CD4-positive, alpha-beta T cell treated with Interleukin-6 for 4 hours (primary cell): ENCODE measurements around the gene KRTAP5-7.
"Not testable (repeated sequence)": the region's sequence is repeated elsewhere in the genome, so short reads cannot be mapped to it uniquely, and the experiment has no call there.

Source experiments
- DNase-seq: peaks from one replicate; pipeline ENCODE4 v3.0.0-alpha.2; 2020; ENCODE audit warnings: mixed read lengths

KRTAP5-7 gene, protein sequence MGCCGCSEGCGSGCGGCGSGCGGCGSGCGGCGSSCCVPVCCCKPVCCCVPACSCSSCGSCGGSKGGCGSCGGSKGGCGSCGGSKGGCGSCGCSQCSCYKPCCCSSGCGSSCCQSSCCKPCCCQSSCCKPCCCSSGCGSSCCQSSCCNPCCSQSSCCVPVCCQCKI

DNA sequence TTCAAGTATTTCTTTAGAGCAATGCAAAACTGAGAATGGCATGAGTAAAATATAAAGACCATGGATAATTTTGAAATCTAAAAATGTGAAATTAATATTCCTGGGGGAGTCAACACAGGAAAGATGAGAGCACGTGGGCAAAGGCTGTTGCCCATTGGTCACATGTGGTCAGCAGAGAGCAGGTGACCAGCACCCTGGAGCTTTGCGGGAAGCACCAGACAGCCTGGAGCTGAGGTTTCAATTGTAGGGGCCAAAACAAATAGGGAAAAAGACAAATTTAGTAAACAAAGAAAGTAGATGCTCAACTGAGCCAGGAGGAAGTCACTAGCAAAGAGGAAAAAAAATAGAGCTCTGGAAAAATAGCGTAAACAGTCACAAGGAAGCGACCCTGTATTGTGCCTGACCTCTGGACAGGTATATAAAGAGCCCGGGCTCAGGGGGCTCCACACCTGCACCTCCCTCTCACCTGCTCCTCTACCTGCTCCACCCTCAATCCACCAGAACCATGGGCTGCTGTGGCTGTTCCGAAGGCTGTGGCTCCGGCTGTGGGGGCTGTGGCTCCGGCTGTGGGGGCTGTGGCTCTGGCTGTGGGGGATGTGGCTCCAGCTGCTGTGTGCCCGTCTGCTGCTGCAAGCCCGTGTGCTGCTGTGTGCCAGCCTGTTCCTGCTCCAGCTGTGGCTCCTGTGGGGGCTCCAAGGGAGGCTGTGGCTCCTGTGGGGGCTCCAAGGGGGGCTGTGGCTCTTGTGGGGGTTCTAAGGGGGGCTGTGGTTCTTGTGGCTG lies at the start of gene KRTAP5-7:
KRTAP5-7 (plus strand) TSS at position 472 of the 780 bp plus-strand sequence; CDS start at position 506, 34 bp downstream.
- DNase-seq, result not testable (repeated sequence)

DNA sequence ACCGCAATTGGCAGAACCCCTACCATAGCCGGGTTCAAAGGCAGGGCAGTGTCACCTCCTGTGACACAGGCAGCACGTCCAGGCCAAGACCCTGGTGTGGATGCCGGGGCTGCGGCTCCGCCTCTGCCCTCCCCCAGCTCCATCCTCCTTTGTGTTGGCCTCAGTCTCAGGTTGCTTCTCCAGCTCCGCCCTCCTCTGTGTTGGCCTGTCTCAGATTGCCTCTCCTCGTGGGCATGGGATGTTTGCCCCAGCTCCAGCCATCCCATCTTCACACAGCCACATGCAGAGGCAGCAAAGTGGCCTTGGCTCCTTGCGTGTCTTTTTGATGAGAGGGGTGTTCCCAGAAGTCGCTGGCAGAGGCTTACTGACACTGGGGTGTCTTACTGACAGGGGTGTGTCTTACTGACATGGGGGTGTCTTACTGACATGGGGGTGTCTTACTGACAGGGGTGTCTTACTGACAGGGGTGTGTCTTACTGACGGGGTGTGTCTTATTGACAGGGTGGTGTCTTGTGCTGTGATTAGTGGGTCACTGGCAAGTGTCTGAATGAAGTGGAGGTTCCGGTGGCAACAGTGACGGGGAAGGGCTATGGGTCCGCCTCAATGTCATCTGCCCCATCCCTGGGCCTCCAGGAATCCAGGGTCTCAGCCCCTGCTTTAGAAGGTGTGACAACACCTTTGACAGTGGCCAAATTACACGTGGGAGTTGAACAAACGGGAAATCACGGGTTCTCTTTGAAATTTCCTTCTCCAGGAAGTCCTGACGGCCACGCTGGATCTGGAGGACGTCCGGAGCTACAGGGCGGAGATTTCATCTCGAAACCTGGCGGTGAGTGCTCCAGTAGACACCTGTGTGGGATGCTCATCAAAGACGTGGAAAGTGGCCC lies 49.2 kb upstream of the KRTAP5-7 start:
- no peak for DNase-seq

DNA sequence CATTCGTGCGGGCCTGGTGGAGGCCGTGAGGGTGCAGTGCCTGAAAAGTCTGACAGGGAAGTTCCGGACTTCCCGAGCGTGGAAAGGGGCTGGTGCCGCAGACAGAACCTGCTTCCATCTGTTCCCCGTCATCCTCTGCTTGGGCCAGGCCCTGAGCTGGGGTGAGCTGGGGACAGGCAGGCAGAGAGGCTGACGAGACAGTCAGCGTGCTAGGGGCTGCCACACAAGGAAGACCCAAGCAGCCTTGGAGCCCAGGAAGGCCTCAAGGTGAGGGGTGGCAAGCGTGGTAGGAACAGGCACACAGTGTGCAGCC lies 48.6 kb upstream of the KRTAP5-7 start:
- DNase-seq, result no peak

DNA sequence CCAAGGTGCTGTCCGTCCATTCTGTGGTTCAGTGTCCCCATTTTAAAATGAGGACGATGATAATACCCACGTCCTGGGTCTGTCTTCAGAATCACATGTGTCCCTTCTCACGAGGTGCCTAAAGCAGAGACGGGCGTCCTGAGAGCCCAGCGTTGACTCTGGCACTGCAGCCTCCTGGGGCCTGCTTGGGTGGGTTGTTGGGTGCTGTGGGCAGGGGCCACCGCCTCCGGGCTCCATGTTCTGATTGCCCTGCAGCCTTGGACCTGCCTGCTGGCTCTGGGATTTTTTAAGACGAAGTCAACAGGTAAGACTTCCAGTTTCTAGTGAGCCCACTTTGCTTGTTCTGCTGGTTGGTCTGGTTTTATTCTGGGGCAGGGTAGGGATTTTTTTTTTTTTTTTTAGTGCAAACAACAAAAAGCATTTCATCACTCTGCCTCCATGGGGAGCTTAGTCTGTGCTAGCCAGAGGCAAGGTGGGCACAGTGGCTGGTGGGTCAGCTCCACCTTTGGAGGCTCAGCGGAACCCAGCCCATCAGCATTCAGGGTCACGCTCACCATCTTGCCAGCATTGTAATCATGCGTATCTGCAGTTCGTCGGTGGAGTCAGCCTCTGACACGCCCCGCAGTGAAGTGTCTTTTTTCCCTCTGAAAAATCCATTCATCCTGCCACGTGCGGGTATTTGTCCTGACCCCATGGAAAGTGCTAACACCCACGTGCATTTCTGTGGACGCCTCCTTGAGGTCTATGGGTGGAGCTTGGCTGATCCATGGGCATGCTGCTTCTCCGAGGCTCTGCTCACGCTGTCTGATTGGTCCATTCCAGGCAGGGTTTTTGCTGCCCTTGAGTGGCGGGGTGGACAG lies 45.7 kb upstream of the KRTAP5-7 start:
- DNase-seq, result no peak

DNA sequence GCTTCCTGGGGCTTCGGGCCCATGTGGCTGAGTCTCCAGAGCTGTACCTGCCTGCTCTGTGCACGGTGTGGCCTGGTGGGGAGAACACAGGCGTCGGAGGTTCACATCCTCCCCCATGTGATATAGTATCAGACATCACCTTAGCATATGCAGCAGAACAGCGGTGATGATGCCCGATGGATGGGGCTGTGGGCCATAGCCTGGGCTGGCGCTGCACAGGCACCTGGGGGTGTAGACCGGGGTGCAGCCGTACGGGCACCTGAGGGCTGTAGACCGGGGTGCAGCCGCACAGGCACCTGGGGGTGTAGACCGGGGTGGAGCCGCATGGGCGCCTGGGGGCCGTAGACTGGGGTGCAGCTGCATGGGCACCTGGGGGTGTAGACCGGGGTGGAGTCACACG lies 44.9 kb upstream of the KRTAP5-7 start:
- no peak for DNase-seq

DNA sequence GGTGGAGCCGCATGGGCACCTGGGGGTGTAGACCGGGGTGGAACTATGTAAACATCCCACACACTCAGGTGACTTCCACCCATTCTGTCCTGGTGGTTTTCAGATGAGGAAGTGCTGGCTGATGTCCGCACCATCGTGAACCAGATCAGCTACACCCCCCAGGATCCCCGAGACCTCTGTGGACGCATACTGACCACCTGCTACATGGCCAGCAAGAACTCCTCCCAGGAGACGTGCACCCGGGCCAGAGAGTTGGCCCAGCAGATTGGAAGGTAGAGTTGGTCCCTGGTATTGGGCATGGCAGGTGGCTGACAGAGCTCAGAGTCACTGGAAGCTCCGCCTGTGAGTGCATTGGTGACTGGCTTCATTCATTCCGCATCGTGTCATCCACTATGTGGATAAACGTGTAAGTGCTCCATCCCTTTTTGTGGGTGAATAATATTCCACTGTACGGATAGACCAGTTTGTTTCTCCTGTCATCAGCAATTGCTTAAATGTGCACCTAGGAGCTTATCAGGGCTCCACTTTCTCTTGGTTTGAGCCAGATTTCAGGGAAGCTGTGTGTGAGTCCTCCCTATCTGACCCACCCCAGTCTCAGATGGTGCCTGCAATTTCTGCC lies 44.2 kb upstream of the KRTAP5-7 start:
- DNase-seq, result no peak

DNA sequence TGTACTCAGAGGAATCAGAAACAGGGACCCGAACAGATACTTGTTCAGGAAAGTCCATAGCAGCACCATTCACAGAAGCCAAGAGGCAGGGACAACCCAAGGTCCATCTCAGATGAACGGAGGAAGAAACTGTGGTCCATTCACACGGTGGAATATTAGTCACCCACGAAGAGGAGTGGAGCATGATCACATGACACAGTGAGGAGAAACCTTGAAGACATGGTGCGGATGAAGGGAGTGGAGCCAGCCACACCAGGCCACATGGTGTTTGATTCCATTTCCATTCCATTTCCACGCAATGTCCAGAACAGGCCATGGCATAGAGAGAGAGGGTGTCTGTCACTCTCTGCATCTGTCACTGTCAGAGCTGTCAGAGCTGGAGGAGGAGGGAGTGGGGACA lies 43.4 kb upstream of the KRTAP5-7 start:
- no peak for DNase-seq

DNA sequence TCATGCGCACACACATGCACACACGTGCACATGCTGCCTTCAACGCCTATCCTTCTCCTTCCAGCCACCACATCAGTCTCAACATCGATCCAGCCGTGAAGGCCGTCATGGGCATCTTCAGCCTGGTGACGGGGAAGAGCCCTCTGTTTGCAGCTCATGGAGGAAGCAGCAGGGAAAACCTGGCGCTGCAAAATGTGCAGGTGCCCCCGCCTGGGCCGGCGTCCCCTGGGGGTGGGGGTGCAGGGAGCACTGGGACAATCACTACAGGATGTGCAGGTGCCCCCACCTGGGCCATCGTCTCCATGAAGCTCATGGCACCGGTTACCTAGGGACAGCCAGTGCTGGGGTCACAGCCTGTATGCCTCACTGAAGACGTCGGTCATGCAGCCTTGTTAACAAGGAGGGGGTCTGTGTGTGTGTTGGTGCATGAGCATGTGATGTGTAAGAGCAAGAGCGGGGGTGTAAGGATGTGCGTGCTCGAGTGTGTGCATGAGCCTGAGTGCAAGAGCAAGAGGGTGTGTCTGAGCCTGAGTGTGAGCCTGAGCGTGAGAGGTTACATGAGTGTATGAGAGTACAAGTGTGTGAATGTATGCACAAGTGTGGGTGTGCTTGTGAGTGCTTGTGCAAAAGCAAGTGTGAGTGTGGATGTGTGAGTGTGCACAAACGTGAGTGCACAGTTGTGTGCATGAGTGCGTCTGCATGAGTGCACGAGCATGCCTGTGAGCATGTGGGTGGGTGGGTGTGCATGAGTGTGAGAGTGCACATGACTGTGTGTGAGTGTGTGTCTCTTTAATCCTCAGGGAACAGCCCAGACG lies 42.6 kb upstream of the KRTAP5-7 start:
- DNase-seq, result no peak

DNA sequence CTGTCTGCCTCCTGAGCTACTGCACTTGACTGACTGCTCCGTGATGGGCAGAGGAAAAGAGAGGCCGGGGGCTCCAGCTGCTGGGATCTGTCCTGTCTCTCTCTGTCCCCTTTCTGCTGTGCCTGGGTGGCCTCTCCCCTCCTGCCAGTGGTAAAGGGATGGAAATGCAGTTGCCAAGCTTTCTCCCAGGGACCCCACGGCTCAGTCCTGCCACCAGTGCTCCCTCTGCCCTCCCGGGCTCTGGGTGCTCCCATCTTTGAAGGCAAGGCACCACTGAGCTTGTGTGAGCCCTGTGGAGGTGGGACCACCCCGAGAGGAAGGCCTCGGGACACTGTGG lies 42.0 kb upstream of the KRTAP5-7 start:
- DNase-seq, result no peak

DNA sequence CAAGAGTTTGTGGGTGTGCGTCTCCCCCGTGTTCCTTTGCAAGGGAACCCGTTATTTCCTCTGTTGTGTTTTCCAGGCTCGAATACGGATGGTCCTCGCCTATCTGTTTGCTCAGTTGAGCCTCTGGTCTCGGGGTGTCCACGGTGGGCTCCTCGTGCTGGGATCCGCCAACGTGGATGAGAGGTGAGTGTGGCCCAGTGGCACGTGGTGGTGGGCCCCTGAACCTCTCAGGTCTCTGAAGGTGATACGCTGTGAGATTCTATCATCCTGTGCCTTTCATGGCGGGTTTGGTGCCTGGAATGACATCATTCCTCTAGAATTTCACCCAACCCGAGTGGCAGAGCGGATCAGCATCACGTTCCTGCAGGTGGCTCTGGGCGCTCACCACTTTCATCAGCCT lies 41.6 kb upstream of the KRTAP5-7 start:
- no peak for DNase-seq

DNA sequence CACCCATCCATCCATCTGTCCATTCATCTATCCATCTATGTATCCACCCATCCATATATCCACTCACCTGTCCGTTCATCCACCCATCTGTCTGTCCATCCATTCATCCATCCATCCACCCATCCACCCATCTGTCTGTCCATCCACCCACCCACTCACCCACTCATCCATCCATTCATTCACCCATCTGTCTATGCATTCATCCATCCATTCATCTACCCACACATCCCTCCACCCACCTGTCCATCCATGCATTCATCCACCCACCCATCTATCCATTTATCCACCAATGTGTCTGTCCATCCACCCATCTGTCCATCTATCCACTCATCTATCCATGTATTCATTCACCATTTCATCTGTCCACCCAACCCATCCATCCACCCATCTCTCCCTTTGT lies 40.7 kb upstream of the KRTAP5-7 start:
- DNase-seq, result no peak

DNA sequence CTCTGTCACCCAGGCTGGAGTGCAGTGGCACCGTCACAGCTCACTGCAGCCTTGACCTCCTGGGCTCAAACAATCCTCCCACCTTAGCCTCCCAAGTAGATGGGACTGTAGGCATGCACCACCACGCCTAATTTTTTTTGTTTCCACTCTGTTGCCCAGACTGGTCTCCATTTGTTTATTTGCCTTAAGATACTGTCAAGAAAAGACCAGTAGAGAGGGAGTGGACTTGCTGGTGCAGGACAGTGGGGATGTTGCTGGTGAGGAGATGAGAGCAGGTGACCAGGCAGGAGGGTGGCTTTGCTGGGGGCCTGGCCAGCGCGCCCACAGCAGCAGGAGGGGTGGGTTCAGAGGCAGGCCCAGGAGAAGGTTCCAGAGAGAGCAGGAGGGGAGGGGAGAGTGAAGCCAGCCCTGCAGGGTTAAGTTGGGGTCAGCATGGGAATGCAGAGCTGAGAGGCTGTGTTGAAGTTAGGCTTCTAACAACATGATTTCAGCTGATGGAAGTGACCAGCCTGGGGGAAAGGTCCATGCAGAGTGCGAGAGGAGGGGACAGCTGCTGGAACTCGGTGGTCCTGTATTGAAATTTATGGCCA lies 38.3 kb upstream of the KRTAP5-7 start:
- no peak for DNase-seq

DNA sequence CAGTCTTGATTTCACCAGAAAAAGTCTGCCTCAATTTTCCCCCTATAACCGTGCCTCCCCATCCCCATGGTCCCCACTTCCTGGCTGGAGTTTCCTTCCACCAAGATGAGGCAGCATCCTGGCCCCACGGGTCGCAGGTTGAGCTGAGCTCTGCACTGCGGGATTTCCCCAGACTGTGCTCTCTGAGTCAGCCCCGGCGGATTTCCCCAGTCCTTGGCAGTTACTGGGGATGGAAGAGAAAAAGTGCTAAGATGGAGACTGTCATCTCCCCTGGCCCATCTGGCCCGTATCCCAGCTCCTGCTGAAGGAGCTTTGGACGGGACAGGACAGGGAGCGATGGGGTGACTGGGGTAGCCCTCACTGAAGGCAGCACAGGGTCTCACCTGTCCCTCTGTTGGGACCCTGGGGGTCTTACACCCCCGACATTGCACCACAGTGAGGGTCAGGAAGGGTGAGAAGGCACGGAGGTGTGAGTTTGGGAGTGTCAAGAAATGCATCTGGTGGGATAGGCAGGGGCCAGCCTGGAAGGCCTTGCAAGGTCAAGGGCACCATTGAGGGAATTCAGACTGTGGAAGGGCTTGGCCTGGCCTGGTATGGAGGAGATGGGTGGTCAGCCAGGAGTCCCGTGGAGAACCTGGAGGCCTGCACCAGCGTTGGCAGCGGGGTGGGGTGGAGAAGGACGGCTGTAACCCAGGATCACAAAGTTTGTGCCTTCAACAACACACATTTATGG lies 37.6 kb upstream of the KRTAP5-7 start:
- DNase-seq, result no peak

DNA sequence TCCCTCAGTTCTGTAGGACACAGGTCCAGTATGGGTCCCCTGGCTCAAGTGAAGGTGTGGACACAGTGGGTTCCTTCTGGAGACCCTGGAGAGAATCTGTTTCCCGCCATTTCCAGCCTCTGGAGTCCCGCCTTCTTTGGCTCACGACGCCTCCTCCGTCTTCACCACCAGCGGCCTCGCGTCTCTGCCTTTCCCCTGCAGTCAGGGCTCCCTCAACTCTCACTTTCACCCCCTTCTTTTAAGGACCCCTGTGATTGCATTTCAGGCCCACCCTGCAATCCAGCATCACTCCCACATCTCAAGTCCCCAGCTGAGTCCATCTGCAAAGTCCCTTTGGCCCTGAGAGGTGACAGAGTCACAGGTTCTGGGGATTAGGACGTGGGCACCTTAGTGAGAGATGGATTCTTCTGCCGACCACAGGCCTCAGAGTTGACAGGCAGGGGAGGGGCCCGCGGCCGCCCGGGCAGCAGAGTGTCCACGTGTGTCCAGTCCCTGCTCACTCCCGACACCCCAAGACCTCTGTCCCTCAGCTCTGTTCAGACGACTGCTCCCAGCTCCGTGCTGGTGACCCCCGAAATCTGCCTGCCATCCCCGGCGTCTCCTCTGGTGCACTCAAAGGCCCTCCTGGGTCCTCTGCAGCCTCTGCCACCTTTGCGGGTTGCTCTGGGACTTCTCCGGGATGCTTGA lies 36.9 kb upstream of the KRTAP5-7 start:
- DNase-seq, result no peak

DNA sequence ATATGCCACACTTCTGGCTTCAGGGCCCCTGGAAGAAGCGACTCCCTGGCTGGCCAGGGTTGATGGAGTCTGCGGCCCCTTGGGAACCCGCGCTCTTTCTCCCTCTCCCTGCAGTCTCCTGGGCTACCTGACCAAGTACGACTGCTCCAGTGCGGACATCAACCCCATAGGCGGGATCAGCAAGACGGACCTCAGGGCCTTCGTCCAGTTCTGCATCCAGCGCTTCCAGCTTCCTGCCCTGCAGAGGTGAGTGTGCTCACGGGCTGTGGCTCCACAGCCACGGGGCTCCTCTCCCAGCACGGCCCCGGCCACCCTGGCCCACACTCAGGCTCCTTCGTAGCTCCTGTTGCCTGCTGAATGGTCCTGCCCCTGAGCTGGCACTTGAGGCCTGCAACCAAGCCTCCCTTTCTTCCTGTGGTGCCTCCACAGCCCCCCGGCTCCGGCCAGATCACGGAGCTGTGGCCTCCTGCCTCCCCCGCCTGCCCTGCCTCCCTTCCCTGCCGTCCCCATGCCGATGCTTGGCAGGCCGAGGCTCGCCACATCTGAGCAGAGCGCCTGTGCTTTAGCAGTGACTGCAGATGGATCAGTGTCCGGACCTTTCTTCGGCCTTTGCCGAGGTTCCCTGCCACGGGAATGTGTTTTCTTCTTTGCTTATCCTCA lies 36.2 kb upstream of the KRTAP5-7 start:
- DNase-seq, result no peak

DNA sequence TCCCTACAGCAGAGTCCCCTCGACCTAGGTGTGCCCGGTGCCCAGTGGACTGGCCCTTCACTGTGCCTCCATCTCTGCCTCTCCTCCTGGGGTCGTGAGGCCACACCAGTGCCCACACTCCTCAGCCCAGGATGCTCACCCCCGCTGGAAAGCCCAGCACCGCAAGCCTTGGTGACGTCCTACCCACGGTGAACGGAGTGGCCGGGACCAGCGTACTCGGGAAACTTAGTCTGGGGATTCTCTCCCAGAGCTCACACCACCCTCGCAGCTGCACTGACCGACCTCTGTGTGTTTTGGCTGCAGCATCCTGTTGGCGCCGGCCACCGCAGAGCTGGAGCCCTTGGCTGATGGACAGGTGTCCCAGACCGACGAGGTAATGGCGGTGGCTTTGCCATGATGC lies 35.5 kb upstream of the KRTAP5-7 start:
- DNase-seq, result no peak

DNA sequence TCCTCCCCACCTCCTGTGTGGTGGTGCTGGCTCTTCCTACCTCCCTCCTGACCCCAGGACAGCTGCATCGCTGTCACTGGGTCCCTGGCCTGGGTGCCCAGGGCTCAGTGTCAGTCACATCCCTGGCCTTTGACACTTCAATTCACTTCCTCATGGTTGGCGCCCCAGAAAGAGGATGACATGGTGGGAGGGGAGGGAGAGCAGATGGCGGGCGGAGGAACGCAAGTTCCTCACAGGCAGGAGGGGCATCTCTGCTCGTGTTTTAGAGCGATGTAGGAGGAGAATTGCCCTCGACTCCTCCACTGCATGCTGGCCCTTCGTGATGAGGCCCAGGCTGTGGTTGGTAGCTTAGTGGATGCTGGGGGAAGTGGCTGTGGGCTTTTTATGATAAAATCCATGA lies 35.1 kb upstream of the KRTAP5-7 start:
- DNase-seq, result no peak

DNA sequence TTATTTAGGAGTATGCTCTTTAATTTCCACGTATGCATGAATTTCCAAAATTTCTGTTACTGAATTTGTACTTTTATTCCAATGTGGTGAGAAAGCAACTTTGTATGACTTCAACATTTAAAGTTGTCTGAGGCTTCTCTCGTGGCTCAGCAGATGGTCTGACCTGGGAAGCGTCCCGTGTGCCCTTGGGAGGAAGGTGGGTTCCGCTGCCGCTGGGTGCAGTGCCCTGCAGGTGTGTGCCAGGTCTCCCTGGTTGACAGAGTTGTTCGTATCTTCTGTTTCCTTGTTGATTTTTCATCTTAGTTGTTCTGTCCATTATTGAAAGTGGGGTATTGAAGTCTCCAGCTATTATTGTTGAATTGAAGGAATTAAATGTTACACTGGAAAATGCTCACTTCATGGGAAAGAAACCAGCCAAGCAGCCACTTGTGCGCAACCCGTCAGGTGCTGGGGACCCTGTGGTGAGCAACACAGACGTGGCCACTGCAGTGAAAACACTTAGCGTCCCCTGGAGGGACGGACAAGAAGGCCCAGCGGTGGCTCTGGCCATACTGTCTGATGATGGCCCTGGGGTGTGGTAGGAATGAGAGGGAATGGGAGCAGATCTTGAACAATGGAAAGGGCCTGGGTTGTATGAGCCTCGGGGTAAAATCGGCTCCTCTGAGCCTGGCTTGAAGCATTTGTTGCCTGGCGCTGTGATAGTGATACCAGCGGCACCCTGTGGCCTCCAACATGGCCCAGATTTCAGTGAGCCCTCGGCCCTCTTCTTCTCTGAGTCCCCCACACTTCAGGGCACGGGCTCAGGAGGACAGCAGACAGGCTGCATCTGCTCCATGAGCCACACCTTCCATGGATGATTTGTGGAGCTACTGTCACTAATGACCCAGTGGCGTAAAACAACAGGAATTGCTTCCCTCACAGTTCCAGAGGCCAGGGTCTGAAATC lies 31.5 kb upstream of the KRTAP5-7 start:
- no peak for DNase-seq
